Esophagus muscularis mucosa (tissue), 4 donors: ENCODE data around the gene EPAS1. TPM values are rescaled to one million over a fixed set of nuclear protein-coding genes. Genes with fewer than 3 reads are reported as not detected.

Experiments
- DNase-seq: peaks from one replicate; pipeline ENCODE4 v3.0.0-alpha.2; 2017; ENCODE audit errors: extremely low spot score
- H3K27ac ChIP-seq, 4 donors: fragments of 200-600 bp; sonication (generic); replicated peaks in 1 of 4; 1 replicate in 3 of 4; 2 replicates in 1 of 4; pipeline ENCODE4 v1.5.1; 2016 to 2019; ENCODE audit warnings: mild to moderate bottlenecking in 1 of 4
- H3K27me3 ChIP-seq, 4 donors: fragments of 200-600 bp; sonication (generic); one replicate each; pipeline versions ENCODE4 v1.5.1 to v1.6.0; 2016 to 2019
- H3K36me3 ChIP-seq, 4 donors: fragments of 200-600 bp; sonication (generic); one replicate each; pipeline ENCODE4 v1.5.1; 2016 to 2019
- H3K4me1 ChIP-seq, 4 donors: fragments of 200-600 bp; sonication (generic); one replicate each; pipeline ENCODE4 v1.5.1; 2016 to 2019
- H3K4me3 ChIP-seq, 4 donors: fragments of 200-600 bp; sonication (generic); 1 replicate in 2 of 4; 2 replicates in 2 of 4; pipeline ENCODE4 v1.5.1; 2016 to 2019; ENCODE audit warnings: mild to moderate bottlenecking in 4 of 4, moderate library complexity in 1 of 4
- H3K9me3 ChIP-seq, 4 donors: fragments of 200-600 bp; sonication (generic); 1 replicate in 3 of 4; 2 replicates in 1 of 4; pipeline ENCODE4 v1.5.1; 2016 to 2019
- CTCF ChIP-seq, 3 experiments: fragments of 200-600 bp in 2 of 3; fragments of 450-650 bp in 1 of 3; sonication (generic) in 2 of 3; IDR thresholded peaks; one replicate each; pipeline ENCODE4 v1.5.1; 2017 to 2019; ENCODE audit warnings: antibody characterized with exemption in 3 of 3, mild to moderate bottlenecking in 2 of 3, moderate library complexity in 1 of 3
- EP300 ChIP-seq: sonication (generic); formaldehyde crosslinking; IDR thresholded peaks from one replicate; pipeline ENCODE4 v1.6.1; 2017; ENCODE audit warnings: antibody characterized with exemption
- POLR2A ChIP-seq: fragments of 450-650 bp; IDR thresholded peaks from one replicate; pipeline ENCODE4 v1.6.1; 2017; ENCODE audit warnings: antibody characterized with exemption, moderate library complexity, mild to moderate bottlenecking, low read depth
- POLR2AphosphoS5 ChIP-seq, 2 donors: sonication (generic); formaldehyde crosslinking; IDR thresholded peaks; one replicate each; pipeline ENCODE4 v1.6.1; 2017; ENCODE audit warnings: antibody characterized with exemption in 2 of 2
- WGBS: methylation state at CpG from one replicate; pipeline ENCODE4 v1.1.5; 2018; 5-methylcytosine and 5-hydroxymethylcytosine counted together
- intact Hi-C: fragments of 100-400 bp; cut with DNase I; formaldehyde crosslinking; loops from one replicate; pipeline ENCODE4 v1.15.1; 2023
- total RNA-seq, 4 donors: library from RNA; depleted of rRNA; stranded (reverse); fragments of >200 nt; gene quantifications; one replicate each; pipeline versions ENCODE4 v1.1.0 to v1.2.1, GENCODE V29; 2016

EPAS1 gene
- total RNA-seq, 4 donors from 2014 or later, result 113 to 225 (median 183) TPM

GRCh38 chr2:46416280-46416679, 119.1 kb downstream of the EPAS1 start:
- Histone ChIP-seq H3K27me3 (no peaks in the 10 kb centered on the region), H3K36me3 (no peaks in the 10 kb centered on the region), H3K9me3 (peaks cover 0 to 29% (median 14%) of the 10 kb centered on the region in 4 donors), H3K4me1 (no peaks in the 10 kb centered on the region), H3K27ac (no peak overlapping the region), H3K4me3 (no peak overlapping the region)
- intact Hi-C loops, result no loop called here
- no peak for DNase-seq
- TF ChIP-seq POLR2AphosphoS5 (IDR thresholded peaks at IDR 0.05) (no peak), POLR2A (no peak), EP300 (no peak), CTCF (IDR thresholded peaks at IDR 0.05) (no peak)

- H3K27ac ChIP-seq, result no peak overlapping the region
- no peaks in the 10 kb centered on the region for H3K36me3 ChIP-seq
- H3K4me3 ChIP-seq, result no peak overlapping the region
- intact Hi-C loops, result no loop called here
- no peaks in the 10 kb centered on the region for H3K4me1 ChIP-seq
- 89% methylated on average over 4 of the region's 4 CpGs for WGBS
- H3K9me3 ChIP-seq, result peaks cover 0 to 29% (median 14%) of the 10 kb centered on the region in 4 donors
- H3K27me3 ChIP-seq, result no peaks in the 10 kb centered on the region
- no peak for DNase-seq
- TF ChIP-seq POLR2A, result no peak
- no peak for TF ChIP-seq EP300
- TF ChIP-seq CTCF (IDR thresholded peaks at IDR 0.05), result no peak
- no peak for TF ChIP-seq POLR2AphosphoS5 (IDR thresholded peaks at IDR 0.05)
Measured at GRCh38 chr2:46416739-46417403, 119.7 kb downstream of the EPAS1 start.

- intact Hi-C loops, result no loop called here
Measured at GRCh38 chr2:46420945-46421344, 123.7 kb downstream of the EPAS1 start.

GRCh38 chr2:46421361-46421760, 124.2 kb downstream of the EPAS1 start:
- whole genome bisulfite sequencing, result 79% methylated on average over 2 of the region's 2 CpGs
- TF ChIP-seq POLR2AphosphoS5 (IDR thresholded peaks at IDR 0.05) (no peak), EP300 (no peak)
- intact Hi-C loops, result no loop called here

More at GRCh38 chr2:46420945-46421344, 123.7 kb downstream of the EPAS1 start:
- Histone ChIP-seq H3K4me1 (no peaks in the 10 kb centered on the region), H3K27me3 (no peaks in the 10 kb centered on the region), H3K9me3 (peaks cover 0 to 29% (median 14%) of the 10 kb centered on the region in 4 donors), H3K4me3 (no peak overlapping the region), H3K36me3 (no peaks in the 10 kb centered on the region), H3K27ac (no peak overlapping the region)
- TF ChIP-seq POLR2A (no peak), POLR2AphosphoS5 (IDR thresholded peaks at IDR 0.05) (no peak), CTCF (IDR thresholded peaks at IDR 0.05) (no peak)
- 94% methylated on average over 2 of the region's 2 CpGs for WGBS
- no peak for DNase-seq

GRCh38 chr2:46422717-46423394, 125.6 kb downstream of the EPAS1 start:
- Histone ChIP-seq H3K27me3 (no peaks in the 10 kb centered on the region), H3K4me1 (no peaks in the 10 kb centered on the region), H3K36me3 (no peaks in the 10 kb centered on the region), H3K9me3 (peaks cover 0 to 10% (median 4%) of the 10 kb centered on the region in 4 donors), H3K4me3 (no peak overlapping the region), H3K27ac (no peak overlapping the region)
- TF ChIP-seq EP300, result no peak
- no peak for TF ChIP-seq POLR2AphosphoS5 (IDR thresholded peaks at IDR 0.05)
- TF ChIP-seq POLR2A, result no peak
- TF ChIP-seq CTCF (IDR thresholded peaks at IDR 0.05), result no peak
- intact Hi-C loops, result no loop called here
- no peak for DNase-seq
- whole genome bisulfite sequencing, result 89% methylated on average over 1 of the region's 1 CpG

More at GRCh38 chr2:46421361-46421760, 124.2 kb downstream of the EPAS1 start:
- H3K4me1 ChIP-seq, result no peaks in the 10 kb centered on the region
- H3K4me3 ChIP-seq, result no peak overlapping the region
- H3K9me3 ChIP-seq, result peaks cover 0 to 25% (median 14%) of the 10 kb centered on the region in 4 donors
- no peak for DNase-seq
- no peaks in the 10 kb centered on the region for H3K27me3 ChIP-seq
- H3K27ac ChIP-seq, result no peak overlapping the region
- no peaks in the 10 kb centered on the region for H3K36me3 ChIP-seq
